Stimulated activated memory B cell treated with anti-CD40 and anti-IgM and Interleukin-4, amounts not matched to agents 10 μg/mL and 1 μg/mL and 100 μg/mL, for 72 hours (primary cell): ENCODE results near the gene KRT82.
"Not testable (repeated sequence)": the region's sequence is repeated elsewhere in the genome, so short reads cannot be mapped to it uniquely, and the experiment has no call there.

Source experiments
- ATAC-seq: fragments of 150-1000 bp; cut with Tn5 transposase; 2 replicates; pipeline ENCODE4 v1.10.0; 2021
- H3K27ac Mint-ChIP-seq: one replicate; pipeline ENCODE4 v1.8.0; 2022; ENCODE audit warnings: mild to moderate bottlenecking, mixed read lengths
- H3K27me3 Mint-ChIP-seq: one replicate; pipeline ENCODE4 v1.8.0; 2022; ENCODE audit warnings: mixed read lengths
- H3K36me3 Mint-ChIP-seq: one replicate; pipeline ENCODE4 v1.8.0; 2022; ENCODE audit warnings: mixed read lengths
- H3K4me1 Mint-ChIP-seq: one replicate; pipeline ENCODE4 v1.8.0; 2022; ENCODE audit warnings: mixed read lengths
- H3K4me3 Mint-ChIP-seq: one replicate; pipeline ENCODE4 v1.8.0; 2022; ENCODE audit warnings: mild to moderate bottlenecking, moderate library complexity, mixed read lengths
- H3K9me3 Mint-ChIP-seq: one replicate; pipeline ENCODE4 v1.8.0; 2022; ENCODE audit warnings: mixed read lengths

KRT82 gene

DNA sequence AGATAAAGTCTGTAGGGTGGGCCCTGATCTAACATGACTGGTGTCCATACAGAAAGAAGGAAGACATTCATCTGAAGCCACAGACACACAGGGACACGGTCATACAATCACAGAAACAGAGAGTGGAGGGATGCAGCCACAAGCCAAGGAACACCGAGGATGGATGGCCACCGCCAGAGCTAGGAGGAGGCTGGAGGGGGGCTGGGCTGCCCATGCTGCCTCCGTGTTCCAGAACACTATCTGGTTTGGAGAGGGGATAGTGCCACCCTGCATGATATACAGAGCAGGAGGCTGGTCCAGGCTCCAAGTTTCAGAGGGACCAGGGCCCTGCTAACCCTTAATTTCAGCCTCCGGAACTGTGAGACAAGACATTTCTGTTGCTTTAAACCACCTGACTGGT, 19.3 kb upstream of the KRT82 start:
- no peak for ATAC-seq
- Mint-ChIP-seq H3K27me3 (peaks cover 48% of the 10 kb centered on the region), H3K27ac (no peak overlapping the region), H3K36me3 (no peaks in the 10 kb centered on the region), H3K9me3 (no peaks in the 10 kb centered on the region), H3K4me1 (no peaks in the 10 kb centered on the region), H3K4me3 (no peak overlapping the region)

GRCh38 chr12:52423661-52424500, 17.7 kb upstream of the KRT82 start:
- Mint-ChIP-seq H3K4me3 (no peak overlapping the region), H3K9me3 (no peaks in the 10 kb centered on the region), H3K36me3 (no peaks in the 10 kb centered on the region), H3K4me1 (peaks cover 8% of the 10 kb centered on the region), H3K27ac (no peak overlapping the region), H3K27me3 (peaks cover 54% of the 10 kb centered on the region)
- ATAC-seq, result no peak

DNA sequence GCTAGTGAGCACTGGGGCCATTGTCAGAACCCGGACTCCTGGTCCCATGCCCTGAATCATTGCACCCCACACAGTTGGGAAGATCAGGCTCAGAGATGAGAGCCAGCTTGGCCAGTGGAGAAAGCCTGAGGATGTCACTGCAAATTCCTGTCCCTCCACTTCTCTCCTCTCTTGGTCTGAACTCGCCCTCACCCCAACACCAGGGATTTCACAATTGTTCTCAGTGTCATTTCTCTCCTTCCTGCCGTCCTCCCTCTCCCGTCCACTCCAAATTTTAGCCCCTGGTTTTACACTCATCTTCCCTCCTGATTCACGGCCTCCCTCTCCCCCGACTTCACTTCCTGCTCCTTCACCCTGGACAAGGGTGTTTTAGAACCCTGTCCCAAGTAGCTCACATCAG, 16.9 kb upstream of the KRT82 start:
- H3K27me3 Mint-ChIP-seq, result peaks cover 49% of the 10 kb centered on the region
- no peaks in the 10 kb centered on the region for H3K36me3 Mint-ChIP-seq
- H3K27ac Mint-ChIP-seq, result no peak overlapping the region
- H3K4me3 Mint-ChIP-seq, result no peak overlapping the region
- ATAC-seq, result no peak
- H3K4me1 Mint-ChIP-seq, result peaks cover 8% of the 10 kb centered on the region
- H3K9me3 Mint-ChIP-seq, result no peaks in the 10 kb centered on the region

- ATAC-seq, result no peak
- Mint-ChIP-seq H3K9me3 (no peaks in the 10 kb centered on the region), H3K27me3 (peaks cover 65% of the 10 kb centered on the region), H3K36me3 (no peaks in the 10 kb centered on the region), H3K27ac (no peak overlapping the region), H3K4me1 (peaks cover 8% of the 10 kb centered on the region), H3K4me3 (no peak overlapping the region)
Observed at GRCh38 chr12:52419656-52420055, 13.5 kb upstream of the KRT82 start.

DNA sequence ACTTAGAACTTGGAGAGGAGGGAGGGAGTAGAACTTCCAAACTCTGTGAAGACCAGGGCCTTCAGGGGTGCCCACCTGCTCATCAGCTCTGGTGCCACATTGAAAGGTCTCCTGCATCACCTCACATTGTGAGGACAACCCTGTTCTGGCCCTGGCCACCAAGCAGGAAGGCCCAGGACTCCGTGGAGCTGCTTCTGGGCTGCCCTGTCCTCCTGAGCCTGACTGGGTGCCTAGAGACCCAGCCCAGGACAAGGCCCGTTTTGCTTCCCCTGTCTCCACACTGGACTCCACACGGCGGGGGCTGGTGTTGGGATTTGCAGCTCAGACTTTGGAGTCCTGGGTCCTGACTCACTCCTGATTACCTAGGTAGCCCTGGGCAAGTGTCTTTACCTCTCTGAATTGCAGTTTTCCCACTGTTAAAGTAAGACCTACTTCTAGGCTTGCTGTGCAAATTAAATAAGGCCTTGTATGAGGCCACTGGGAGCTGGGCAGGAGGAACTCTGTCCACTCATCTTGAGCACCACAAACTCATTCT, 12.5 kb upstream of the KRT82 start:
- Mint-ChIP-seq H3K4me1 (peaks cover 8% of the 10 kb centered on the region), H3K27me3 (peaks cover 56% of the 10 kb centered on the region), H3K36me3 (no peaks in the 10 kb centered on the region), H3K27ac (no peak overlapping the region), H3K4me3 (no peak overlapping the region), H3K9me3 (no peaks in the 10 kb centered on the region)
- no peak for ATAC-seq

- Mint-ChIP-seq H3K27me3 (peaks cover 47% of the 10 kb centered on the region), H3K27ac (no peak overlapping the region), H3K36me3 (no peaks in the 10 kb centered on the region), H3K9me3 (no peaks in the 10 kb centered on the region), H3K4me3 (no peak overlapping the region), H3K4me1 (peaks cover 8% of the 10 kb centered on the region)
- no peak for ATAC-seq
Observed at GRCh38 chr12:52417740-52418139, 11.6 kb upstream of the KRT82 start.

GRCh38 chr12:52416795-52417194, 10.7 kb upstream of the KRT82 start:
- H3K4me3 Mint-ChIP-seq, result no peak overlapping the region
- H3K36me3 Mint-ChIP-seq, result no peaks in the 10 kb centered on the region

GRCh38 chr12:52415870-52416750, 10.0 kb upstream of the KRT82 start:
- H3K27me3 Mint-ChIP-seq, result peaks cover 38% of the 10 kb centered on the region
- H3K9me3 Mint-ChIP-seq, result no peaks in the 10 kb centered on the region
- H3K4me1 Mint-ChIP-seq, result peaks cover 8% of the 10 kb centered on the region
- H3K36me3 Mint-ChIP-seq, result no peaks in the 10 kb centered on the region
- ATAC-seq, result no peak
- H3K27ac Mint-ChIP-seq, result no peak overlapping the region
- no peak overlapping the region for H3K4me3 Mint-ChIP-seq

More at GRCh38 chr12:52416795-52417194, 10.7 kb upstream of the KRT82 start:
- peaks cover 8% of the 10 kb centered on the region for H3K4me1 Mint-ChIP-seq
- no peak overlapping the region for H3K27ac Mint-ChIP-seq
- H3K27me3 Mint-ChIP-seq, result peaks cover 37% of the 10 kb centered on the region
- no peaks in the 10 kb centered on the region for H3K9me3 Mint-ChIP-seq
- ATAC-seq, result no peak

GRCh38 chr12:52414936-52415335, 8.8 kb upstream of the KRT82 start:
- no peaks in the 10 kb centered on the region for H3K9me3 Mint-ChIP-seq
- H3K36me3 Mint-ChIP-seq, result no peaks in the 10 kb centered on the region
- no peak for ATAC-seq
- peaks cover 5% of the 10 kb centered on the region for H3K4me1 Mint-ChIP-seq
- H3K27me3 Mint-ChIP-seq, result peaks cover 37% of the 10 kb centered on the region
- no peak overlapping the region for H3K4me3 Mint-ChIP-seq
- no peak overlapping the region for H3K27ac Mint-ChIP-seq

GRCh38 chr12:52413782-52414345, 7.7 kb upstream of the KRT82 start:
- Mint-ChIP-seq H3K9me3 (no peaks in the 10 kb centered on the region), H3K27ac (no peak overlapping the region), H3K27me3 (peaks cover 33% of the 10 kb centered on the region), H3K4me1 (no peaks in the 10 kb centered on the region), H3K36me3 (no peaks in the 10 kb centered on the region), H3K4me3 (no peak overlapping the region)
- no peak for ATAC-seq

GRCh38 chr12:52413202-52413601, 7.1 kb upstream of the KRT82 start:
- no peak for ATAC-seq
- Mint-ChIP-seq H3K9me3 (peaks cover 3% of the 10 kb centered on the region), H3K36me3 (no peaks in the 10 kb centered on the region), H3K4me3 (no peak overlapping the region), H3K27me3 (peaks cover 40% of the 10 kb centered on the region), H3K27ac (no peak overlapping the region), H3K4me1 (no peaks in the 10 kb centered on the region)

DNA sequence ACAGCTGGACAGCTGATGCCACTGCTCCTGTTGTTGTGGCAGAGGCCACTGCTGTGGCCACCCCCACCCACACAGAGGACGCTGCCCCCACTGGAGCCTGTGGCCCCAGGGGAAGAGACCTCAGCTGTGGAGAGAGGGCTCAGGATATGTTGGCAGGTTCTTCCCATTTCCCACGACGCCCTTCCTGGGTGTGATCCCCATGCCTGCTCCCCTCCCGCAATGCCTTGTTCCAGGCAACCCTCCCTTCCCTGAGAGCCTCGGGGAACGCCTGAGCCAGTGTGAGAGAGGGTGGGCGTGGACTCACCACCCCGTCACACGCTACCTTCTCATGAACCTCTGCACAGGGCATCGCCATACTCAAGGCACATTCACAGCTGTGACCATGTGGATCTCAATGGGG, 5.7 kb upstream of the KRT82 start:
- Mint-ChIP-seq H3K36me3 (no peaks in the 10 kb centered on the region), H3K27ac (no peak overlapping the region)

DNA sequence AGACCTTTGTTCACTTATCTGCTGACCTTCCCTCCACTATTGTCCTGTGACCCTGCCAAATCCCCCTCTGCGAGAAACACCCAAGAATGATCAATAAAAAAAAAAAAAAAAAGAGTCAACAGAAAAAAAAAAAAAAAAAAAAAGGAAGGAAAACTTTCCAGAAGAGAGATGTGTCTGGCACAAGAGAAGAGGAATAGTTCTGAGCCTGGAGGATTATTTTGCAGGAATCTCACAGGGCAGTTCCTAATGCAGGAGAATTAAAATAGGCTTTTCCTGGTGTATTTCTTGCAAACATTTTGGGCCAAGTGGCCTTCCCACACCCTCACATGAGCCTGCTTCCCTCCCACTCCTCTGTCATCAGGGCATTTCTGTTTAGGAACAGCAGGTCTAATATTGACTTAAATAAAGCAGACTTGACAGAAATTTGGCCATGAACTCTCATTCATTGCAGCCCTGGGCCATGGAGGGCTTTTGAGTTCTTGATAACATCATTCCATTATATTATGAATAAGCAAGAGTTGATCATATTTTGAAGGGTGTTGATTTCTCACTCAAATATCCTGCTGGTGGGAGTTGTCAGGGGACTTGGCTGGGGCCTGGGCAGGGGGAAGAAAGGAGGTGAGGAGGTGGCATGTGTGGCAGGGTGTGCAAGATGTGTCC, 4.6 kb upstream of the KRT82 start:
- H3K4me3 Mint-ChIP-seq, H3K9me3 Mint-ChIP-seq, ATAC-seq, H3K27ac Mint-ChIP-seq, H3K4me1 Mint-ChIP-seq, H3K36me3 Mint-ChIP-seq: not testable (repeated sequence)
- H3K27me3 Mint-ChIP-seq, result peaks cover 35% of the 10 kb centered on the region

More for the DNA sequence above, 5.7 kb upstream of the KRT82 start:
- Mint-ChIP-seq H3K4me3 (no peak overlapping the region), H3K27me3 (peaks cover 40% of the 10 kb centered on the region), H3K4me1 (no peaks in the 10 kb centered on the region), H3K9me3 (peaks cover 3% of the 10 kb centered on the region)
- no peak for ATAC-seq

GRCh38 chr12:52407918-52408317, 1.8 kb upstream of the KRT82 start:
- ATAC-seq, result no peak
- H3K27ac Mint-ChIP-seq, result no peak overlapping the region
- peaks cover 28% of the 10 kb centered on the region for H3K27me3 Mint-ChIP-seq
- no peaks in the 10 kb centered on the region for H3K4me1 Mint-ChIP-seq
- H3K36me3 Mint-ChIP-seq, result no peaks in the 10 kb centered on the region
- peaks cover 3% of the 10 kb centered on the region for H3K9me3 Mint-ChIP-seq
- H3K4me3 Mint-ChIP-seq, result no peak overlapping the region

- Mint-ChIP-seq H3K27ac (no peak overlapping the region), H3K4me1 (no peaks in the 10 kb centered on the region), H3K36me3 (no peaks in the 10 kb centered on the region)
Observed at GRCh38 chr12:52404951-52405350, 1.2 kb downstream of the KRT82 start.

More at GRCh38 chr12:52404951-52405350, 1.2 kb downstream of the KRT82 start:
- Mint-ChIP-seq H3K9me3 (peaks cover 3% of the 10 kb centered on the region), H3K27me3 (peaks cover 44% of the 10 kb centered on the region), H3K4me3 (no peak overlapping the region)
- ATAC-seq, result no peak
